GM12874 (cell line): ENCODE measurements around the gene ST6GAL1.

Experiments
- TF ChIP-seq, protein P1 (sequence below): IDR thresholded peaks from 2 replicates; pipeline ENCODE4 v1.5.1; 2011; ENCODE audit warnings: low read depth, mild to moderate bottlenecking, control low read depth, low read length, moderate library complexity; ENCODE audit not compliant: insufficient read depth

ST6GAL1 gene

DNA sequence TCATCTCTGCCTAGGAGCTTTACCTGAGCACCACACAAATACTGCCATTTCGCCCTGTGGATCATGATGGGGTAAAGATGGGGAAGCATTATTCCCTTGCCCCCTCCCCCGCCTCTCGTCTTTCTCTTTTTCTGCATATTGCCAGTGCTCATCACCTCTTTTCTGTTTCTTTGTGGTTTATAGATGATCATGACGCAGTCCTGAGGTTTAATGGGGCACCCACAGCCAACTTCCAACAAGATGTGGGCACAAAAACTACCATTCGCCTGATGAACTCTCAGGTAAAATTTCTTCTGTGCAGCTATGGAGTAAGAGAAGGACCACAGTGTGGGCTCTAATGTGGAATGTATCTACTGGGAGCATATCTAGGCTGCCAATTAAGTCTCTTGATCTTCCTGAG lies 120.7 kb downstream of the ST6GAL1 start:
- TF ChIP-seq, protein P1, sequence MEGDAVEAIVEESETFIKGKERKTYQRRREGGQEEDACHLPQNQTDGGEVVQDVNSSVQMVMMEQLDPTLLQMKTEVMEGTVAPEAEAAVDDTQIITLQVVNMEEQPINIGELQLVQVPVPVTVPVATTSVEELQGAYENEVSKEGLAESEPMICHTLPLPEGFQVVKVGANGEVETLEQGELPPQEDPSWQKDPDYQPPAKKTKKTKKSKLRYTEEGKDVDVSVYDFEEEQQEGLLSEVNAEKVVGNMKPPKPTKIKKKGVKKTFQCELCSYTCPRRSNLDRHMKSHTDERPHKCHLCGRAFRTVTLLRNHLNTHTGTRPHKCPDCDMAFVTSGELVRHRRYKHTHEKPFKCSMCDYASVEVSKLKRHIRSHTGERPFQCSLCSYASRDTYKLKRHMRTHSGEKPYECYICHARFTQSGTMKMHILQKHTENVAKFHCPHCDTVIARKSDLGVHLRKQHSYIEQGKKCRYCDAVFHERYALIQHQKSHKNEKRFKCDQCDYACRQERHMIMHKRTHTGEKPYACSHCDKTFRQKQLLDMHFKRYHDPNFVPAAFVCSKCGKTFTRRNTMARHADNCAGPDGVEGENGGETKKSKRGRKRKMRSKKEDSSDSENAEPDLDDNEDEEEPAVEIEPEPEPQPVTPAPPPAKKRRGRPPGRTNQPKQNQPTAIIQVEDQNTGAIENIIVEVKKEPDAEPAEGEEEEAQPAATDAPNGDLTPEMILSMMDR = no peak

DNA sequence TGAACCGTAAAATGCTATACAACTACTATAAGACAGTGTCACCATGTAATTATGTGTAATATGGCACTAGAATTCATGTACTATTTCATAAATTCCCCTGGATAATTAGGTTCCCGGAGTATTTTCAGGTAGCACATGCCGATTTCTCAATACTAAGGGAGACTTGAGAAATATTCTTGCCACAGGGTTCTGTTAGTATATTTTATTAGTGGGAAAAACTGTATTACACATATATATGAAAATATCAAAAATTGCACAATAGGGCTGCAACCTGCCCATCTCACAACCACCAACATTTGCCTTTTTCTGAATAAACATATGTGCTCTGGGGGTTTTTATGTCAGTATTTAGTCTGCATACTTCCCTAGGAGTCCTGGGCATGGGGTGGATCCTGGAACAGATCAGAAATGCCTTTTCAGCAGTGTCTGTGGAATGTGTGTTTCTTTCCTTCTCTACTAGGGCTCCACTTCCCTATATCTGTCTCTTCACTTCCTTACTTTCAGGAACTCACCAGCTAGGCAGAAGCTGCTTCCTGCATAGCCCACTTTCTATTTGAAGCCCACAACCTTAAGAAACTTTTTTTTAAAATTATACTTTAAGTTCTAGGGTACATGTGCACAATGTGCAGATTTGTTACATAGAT lies 121.5 kb downstream of the ST6GAL1 start:
- TF ChIP-seq, protein P1 = no peak

DNA sequence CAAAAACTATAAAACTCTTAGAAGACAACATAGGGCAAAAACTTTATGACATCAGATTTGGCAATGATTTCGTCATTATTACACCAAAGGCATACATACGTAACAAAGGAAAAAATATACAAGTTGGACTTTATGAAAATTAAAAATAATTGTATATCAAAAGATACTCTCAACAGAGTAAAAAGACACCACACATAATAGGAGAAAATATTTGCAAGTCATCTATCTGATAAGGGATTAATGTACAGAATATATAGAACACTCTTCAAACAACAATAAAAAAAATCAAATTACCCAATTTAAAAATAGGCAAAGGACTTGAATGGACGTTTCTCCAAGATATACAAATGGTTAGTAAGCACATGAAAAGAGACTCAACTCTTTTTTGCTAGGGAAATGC lies 131.4 kb downstream of the ST6GAL1 start:
- TF ChIP-seq, protein P1 = no peak

DNA sequence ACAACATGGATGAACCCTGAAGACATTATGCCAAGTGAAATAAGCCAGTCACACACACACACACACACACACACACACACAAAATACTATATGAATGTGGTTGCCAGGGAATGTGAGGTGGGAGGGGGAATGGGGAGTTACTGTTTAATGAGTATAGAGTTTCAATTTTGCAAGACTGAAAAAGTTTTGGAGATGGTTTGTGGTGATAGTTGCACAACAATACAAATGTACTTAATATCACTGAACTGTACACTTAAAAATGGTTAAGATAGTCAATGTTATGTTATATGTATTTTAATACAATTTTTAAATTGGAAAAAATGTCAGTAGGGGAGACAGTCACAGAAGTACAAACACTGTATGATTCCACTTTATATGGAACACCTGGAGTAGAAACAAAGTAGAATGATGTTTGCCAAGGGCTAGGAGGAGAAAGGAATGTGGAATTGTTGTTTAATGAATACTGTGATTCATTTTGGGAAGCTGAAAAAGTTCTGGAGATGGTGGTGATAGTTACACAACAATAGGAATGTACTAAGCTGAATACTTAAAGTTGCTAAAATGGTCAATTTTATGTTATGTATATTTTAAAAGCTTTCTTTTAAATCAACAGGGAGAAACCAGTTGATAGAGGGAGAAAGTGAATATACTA lies 132.3 kb downstream of the ST6GAL1 start:
- TF ChIP-seq, protein P1 = no peak

DNA sequence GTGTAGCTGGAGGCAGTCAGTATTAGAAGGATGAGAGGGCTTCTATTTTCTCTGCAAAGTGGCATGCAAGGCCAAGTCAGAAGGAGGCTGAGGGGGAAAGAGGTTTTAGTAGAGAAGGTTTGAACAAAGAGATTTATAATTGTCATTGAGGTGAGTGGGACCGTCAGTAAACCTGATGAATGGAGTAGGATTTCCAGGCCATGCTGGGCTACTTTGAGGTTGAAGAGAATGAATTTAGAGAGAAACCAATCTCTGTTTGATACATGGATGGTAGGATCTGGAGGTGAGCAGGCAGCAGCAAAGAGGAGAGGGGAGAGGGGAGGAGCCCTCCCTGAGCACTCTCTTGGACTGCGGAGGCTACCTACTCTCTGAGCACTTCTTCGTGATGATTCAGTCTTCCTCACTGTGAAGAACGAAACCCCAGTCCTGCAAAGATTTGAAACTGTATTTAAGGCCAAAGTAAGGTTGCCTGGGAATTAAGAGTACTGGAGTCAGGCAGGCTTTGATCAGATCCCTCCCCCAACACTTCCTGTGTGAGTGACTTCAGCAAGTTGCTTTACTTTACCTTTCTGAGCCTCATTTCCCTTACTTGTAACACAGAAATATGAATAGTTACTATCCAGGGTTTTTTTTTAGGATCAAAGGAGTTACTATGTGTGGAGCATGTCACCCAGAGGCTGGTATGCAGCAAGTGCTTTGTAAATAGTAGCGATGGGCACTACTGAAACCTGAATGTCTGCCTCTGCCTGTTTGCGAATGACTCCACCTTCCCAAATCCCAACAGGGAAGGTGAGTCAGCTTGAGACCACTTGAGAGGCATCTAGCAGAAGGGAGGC lies 133.2 kb downstream of the ST6GAL1 start:
- TF ChIP-seq, protein P1 = no peak

DNA sequence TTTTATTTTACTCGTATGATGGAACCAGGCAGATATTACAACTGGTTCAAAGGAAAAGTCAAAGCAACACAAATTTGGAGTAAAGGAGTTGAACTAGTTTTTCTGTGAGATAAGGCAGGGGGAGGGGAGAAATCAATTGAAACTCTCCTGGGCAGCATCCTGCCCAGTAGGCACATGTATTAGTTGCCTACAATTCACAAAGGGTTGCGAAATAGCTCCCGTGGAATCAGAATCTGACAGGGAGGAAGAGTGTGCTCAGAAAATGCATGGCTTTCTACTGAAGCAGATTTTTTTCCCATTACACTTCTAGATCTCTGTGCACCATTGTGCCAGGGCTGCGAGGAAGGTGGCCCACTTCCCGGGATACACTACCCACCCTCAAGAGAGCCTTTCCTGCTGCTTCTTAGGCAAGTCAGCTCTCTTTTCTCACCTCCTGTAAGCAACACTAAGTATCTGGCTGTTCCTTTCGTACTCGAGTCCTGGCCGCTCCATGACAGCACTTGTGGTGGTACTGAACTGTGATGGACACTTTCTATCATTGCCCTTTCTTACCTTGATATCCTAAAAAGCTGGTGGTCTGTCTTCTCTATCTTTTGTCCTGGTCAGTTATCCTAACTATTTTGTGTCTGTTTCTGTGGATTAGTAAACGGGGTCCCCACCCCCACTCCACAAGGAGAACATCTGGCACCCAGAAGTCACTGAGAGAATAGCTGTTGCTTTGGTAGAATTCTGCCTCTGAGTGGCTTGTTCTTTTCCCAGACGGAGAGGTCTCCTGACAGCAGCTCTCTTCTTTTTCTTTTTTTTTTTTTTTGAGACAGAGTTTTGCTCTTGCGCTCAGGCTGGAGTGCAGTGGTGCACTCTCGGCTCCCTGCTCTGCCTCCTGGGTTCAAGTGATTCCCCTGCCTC lies 134.1 kb downstream of the ST6GAL1 start:
- TF ChIP-seq, protein P1 = no peak
